Measurements from ENCODE around the gene ARFGAP2. TPM values are rescaled to one million over a fixed set of nuclear protein-coding genes. Genes with fewer than 3 reads are reported as not detected.
"Not testable (repeated sequence)": the region's sequence is repeated elsewhere in the genome, so short reads cannot be mapped to it uniquely, and the experiment has no call there.

The ARFGAP2 gene
- total and polyA plus RNA-seq, 9 donors, result 41.5 to 94.9 (median 74.2) TPM

GRCh38 chr11:47201015-47201414, 24.3 kb upstream of the ARFGAP2 start:
- DNase-seq, result no peak
- no peak overlapping the region for H3K27ac ChIP-seq

GRCh38 chr11:47198161-47198560, 21.5 kb upstream of the ARFGAP2 start:
- H3K9me3 ChIP-seq; DNase-seq; H3K27me3 ChIP-seq; H3K4me1 ChIP-seq (ENCODE audit: insufficient read depth); H3K27ac ChIP-seq; H3K36me3 ChIP-seq; H3K4me3 ChIP-seq; intact Hi-C loops (cut with DNase I): not testable (repeated sequence)
- 87 to 97% (median 94%) methylated on average over 9 of the region's 9 CpGs for WGBS, 3 donors

More at GRCh38 chr11:47201015-47201414, 24.3 kb upstream of the ARFGAP2 start:
- intact Hi-C loops (cut with DNase I), result no loop called here
- H3K4me3 ChIP-seq, result no peak overlapping the region
- no peaks in the 10 kb centered on the region for H3K4me1 ChIP-seq (ENCODE audit: insufficient read depth)
- no peaks in the 10 kb centered on the region for H3K27me3 ChIP-seq
- H3K9me3 ChIP-seq, result no peaks in the 10 kb centered on the region
- H3K36me3 ChIP-seq, result no peaks in the 10 kb centered on the region
- 78 to 86% (median 84%) methylated on average over 4 of the region's 4 CpGs for WGBS, 3 donors
- TF ChIP-seq CTCF (IDR thresholded peaks at IDR 0.05) (no peak), POLR2A (IDR thresholded peaks at IDR 0.05) (no peak), EP300 (IDR thresholded peaks at IDR 0.05) (no peak)

- intact Hi-C loops (cut with DNase I), result no loop called here
- Histone ChIP-seq H3K9me3 (no peaks in the 10 kb centered on the region), H3K4me3 (no peak overlapping the region), H3K27ac (no peak overlapping the region), H3K4me1 (ENCODE audit: insufficient read depth) (no peaks in the 10 kb centered on the region), H3K36me3 (no peaks in the 10 kb centered on the region), H3K27me3 (no peaks in the 10 kb centered on the region)
- WGBS, 3 donors, result 73 to 74% (median 74%) methylated on average over 4 of the region's 4 CpGs
- no peak for TF ChIP-seq POLR2A (IDR thresholded peaks at IDR 0.05)
- TF ChIP-seq EP300 (IDR thresholded peaks at IDR 0.05), result no peak
- TF ChIP-seq CTCF (IDR thresholded peaks at IDR 0.05), result no peak
- no peak for DNase-seq
These were observed 15.4 kb upstream of the ARFGAP2 start for GRCh38 chr11:47192111-47192510.

- whole genome bisulfite sequencing, 3 donors, result 80 to 85% (median 83%) methylated on average over 10 of the region's 10 CpGs
These were observed 14.5 kb upstream of the ARFGAP2 start for GRCh38 chr11:47191137-47191536.

GRCh38 chr11:47189100-47189834, 12.6 kb upstream of the ARFGAP2 start:
- Histone ChIP-seq H3K27ac (no peak overlapping the region), H3K4me3 (no peak overlapping the region), H3K27me3 (no peaks in the 10 kb centered on the region), H3K9me3 (no peaks in the 10 kb centered on the region), H3K36me3 (no peaks in the 10 kb centered on the region), H3K4me1 (ENCODE audit: insufficient read depth) (peaks cover 8% of the 10 kb centered on the region)
- DNase-seq, result no peak
- intact Hi-C loops (cut with DNase I), result loop anchor here in 1 of 4 donors (10.0 kb wide), 1 partner anchor 226 kb away; no protein-coding TSS in a partner anchor
- WGBS, 3 donors, result 61% methylated on average over 11 of the region's 11 CpGs
- no peak for TF ChIP-seq POLR2A (IDR thresholded peaks at IDR 0.05)
- no peak for TF ChIP-seq EP300 (IDR thresholded peaks at IDR 0.05)
- no peak for TF ChIP-seq CTCF (IDR thresholded peaks at IDR 0.05)

More at GRCh38 chr11:47191137-47191536, 14.5 kb upstream of the ARFGAP2 start:
- intact Hi-C loops (cut with DNase I); H3K4me3 ChIP-seq; H3K9me3 ChIP-seq; H3K27ac ChIP-seq; H3K27me3 ChIP-seq; H3K36me3 ChIP-seq; H3K4me1 ChIP-seq (ENCODE audit: insufficient read depth); DNase-seq: not testable (repeated sequence)
